HG02884 (cell line): Measurements from ENCODE around the gene FZD10.

Experiments
- ATAC-seq: cut with Tn5 transposase; IDR thresholded peaks from one replicate; pipeline ENCODE4 v1.9.1; 2021; ENCODE audit warnings: mild to moderate bottlenecking, moderate library complexity; ENCODE audit not compliant: unreplicated experiment

The FZD10 gene

GRCh38 chr12:130177635-130178242 lies 15.5 kb downstream of the FZD10 start:
- no peak for ATAC-seq

- ATAC-seq: no peak
Measured at GRCh38 chr12:130178282-130178681, 16.0 kb downstream of the FZD10 start.

GRCh38 chr12:130179191-130179590 lies 16.9 kb downstream of the FZD10 start:
- no peak for ATAC-seq

GRCh38 chr12:130179621-130180020 lies 17.4 kb downstream of the FZD10 start:
- ATAC-seq: no peak

- ATAC-seq: no peak
Measured at GRCh38 chr12:130181211-130181610, 18.9 kb downstream of the FZD10 start.

- no peak for ATAC-seq
Measured at GRCh38 chr12:130183585-130184370, 21.5 kb downstream of the FZD10 start.

GRCh38 chr12:130184404-130185090 lies 22.3 kb downstream of the FZD10 start:
- no peak for ATAC-seq

- ATAC-seq: no peak
Measured at GRCh38 chr12:130185455-130186391, 23.5 kb downstream of the FZD10 start.

GRCh38 chr12:130186651-130187268 lies 24.5 kb downstream of the FZD10 start:
- no peak for ATAC-seq

- no peak for ATAC-seq
Measured at GRCh38 chr12:130192642-130193345, 30.5 kb downstream of the FZD10 start.

- no peak for ATAC-seq
Measured at GRCh38 chr12:130194154-130194553, 31.9 kb downstream of the FZD10 start.

GRCh38 chr12:130195369-130195768 lies 33.1 kb downstream of the FZD10 start:
- no peak for ATAC-seq

- no peak for ATAC-seq
Measured at GRCh38 chr12:130195776-130196175, 33.5 kb downstream of the FZD10 start.

- ATAC-seq: no peak
Measured at GRCh38 chr12:130196827-130197226, 34.6 kb downstream of the FZD10 start.

GRCh38 chr12:130198026-130198662 lies 35.9 kb downstream of the FZD10 start:
- ATAC-seq: no peak

- ATAC-seq: no peak
Measured at GRCh38 chr12:130198663-130199060, 36.4 kb downstream of the FZD10 start.

- no peak for ATAC-seq
Measured at GRCh38 chr12:130199581-130200390, 37.5 kb downstream of the FZD10 start.

- no peak for ATAC-seq
Measured at GRCh38 chr12:130200445-130200844, 38.2 kb downstream of the FZD10 start.
